ENCODE data around the gene TMCO1.

TMCO1 gene

GRCh38 chr1:165688046-165688445, 80.6 kb downstream of the TMCO1 start:
- no peak overlapping the region for H2BK12ac ChIP-seq (ENCODE audit: low read length)
- no peak overlapping the region for H2AK5ac ChIP-seq (ENCODE audit: low read length)
- H3K36me3 ChIP-seq (ENCODE audit: control insufficient read depth in 1 of 2, insufficient read depth in 2 of 2, low read length in 2 of 2): peaks cover 3 to 5% of the 10 kb centered on the region in 2 experiments
- WGBS (ENCODE audit: extremely low coverage, insufficient coverage, insufficient read length): no CpG with 5 or more reads among the region's 5 CpGs
- no peak overlapping the region for H3K27ac ChIP-seq (ENCODE audit: low read depth, low read length)
- H3K27me3 ChIP-seq (ENCODE audit: insufficient read depth, low read length): no peaks in the 10 kb centered on the region
- H2BK5ac ChIP-seq (ENCODE audit: low read depth, low read length, poor library complexity): no peak overlapping the region
- no peaks in the 10 kb centered on the region for H3K79me2 ChIP-seq (ENCODE audit: control insufficient read depth, insufficient read depth, low read length, poor library complexity)
- H3K4me2 ChIP-seq (ENCODE audit: low read length): no peak overlapping the region
- H3K9ac ChIP-seq (ENCODE audit: low read length): no peak overlapping the region
- H3K4me1 ChIP-seq (ENCODE audit: control insufficient read depth in 1 of 2, insufficient read depth in 2 of 2, low read length in 2 of 2): no peaks in the 10 kb centered on the region
- H2AFZ ChIP-seq (ENCODE audit: insufficient read depth, low read length, poor library complexity): no peak overlapping the region
- H3K79me1 ChIP-seq (ENCODE audit: low read length): no peaks in the 10 kb centered on the region
- H2BK120ac ChIP-seq (ENCODE audit: insufficient read depth, low read length, poor library complexity): no peak overlapping the region
- no peak overlapping the region for H3K23ac ChIP-seq (ENCODE audit: low read length)
- H4K91ac ChIP-seq (ENCODE audit: low read depth, low read length): no peak overlapping the region
- H3K4ac ChIP-seq (ENCODE audit: low read depth, low read length): no peak overlapping the region
- DNase-seq: no peak
- H3K14ac ChIP-seq (ENCODE audit: low read length): no peak overlapping the region
- no peak overlapping the region for H3K18ac ChIP-seq (ENCODE audit: low read length)
- H4K8ac ChIP-seq (ENCODE audit: low read depth, low read length): no peak overlapping the region
- no peak overlapping the region for H4K12ac ChIP-seq (ENCODE audit: low read depth, low read length)
- no peak overlapping the region for H3K4me3 ChIP-seq (ENCODE audit: low read depth, low read length)
- H3K9me3 ChIP-seq (ENCODE audit: insufficient read depth, low read depth, low read length): peaks cover 5% of the 10 kb centered on the region

GRCh38 chr1:165686971-165687433, 81.7 kb downstream of the TMCO1 start:
- Histone ChIP-seq H3K4me1 (ENCODE audit: control insufficient read depth in 1 of 2, insufficient read depth in 2 of 2, low read length in 2 of 2) (no peaks in the 10 kb centered on the region), H3K79me2 (ENCODE audit: control insufficient read depth, insufficient read depth, low read length, poor library complexity) (no peaks in the 10 kb centered on the region), H3K27me3 (ENCODE audit: insufficient read depth, low read length) (no peaks in the 10 kb centered on the region), H3K23ac (ENCODE audit: low read length) (no peak overlapping the region), H2BK5ac (ENCODE audit: low read depth, low read length, poor library complexity) (no peak overlapping the region), H4K8ac (ENCODE audit: low read depth, low read length) (no peak overlapping the region), H3K4me2 (ENCODE audit: low read length) (no peak overlapping the region), H2AK5ac (ENCODE audit: low read length) (no peak overlapping the region), H2AFZ (ENCODE audit: insufficient read depth, low read length, poor library complexity) (no peak overlapping the region), H2BK120ac (ENCODE audit: insufficient read depth, low read length, poor library complexity) (no peak overlapping the region), H3K4me3 (ENCODE audit: low read depth, low read length) (no peak overlapping the region), H4K12ac (ENCODE audit: low read depth, low read length) (no peak overlapping the region), H4K91ac (ENCODE audit: low read depth, low read length) (no peak overlapping the region), H3K9me3 (ENCODE audit: insufficient read depth, low read depth, low read length) (peaks cover 7% of the 10 kb centered on the region), H3K14ac (ENCODE audit: low read length) (no peak overlapping the region), H3K79me1 (ENCODE audit: low read length) (no peaks in the 10 kb centered on the region), H2BK12ac (ENCODE audit: low read length) (no peak overlapping the region), H3K9ac (ENCODE audit: low read length) (no peak overlapping the region), H3K36me3 (ENCODE audit: control insufficient read depth in 1 of 2, insufficient read depth in 2 of 2, low read length in 2 of 2) (peaks cover 8 to 9% of the 10 kb centered on the region in 2 experiments), H3K18ac (ENCODE audit: low read length) (no peak overlapping the region), H3K4ac (ENCODE audit: low read depth, low read length) (no peak overlapping the region), H3K27ac (ENCODE audit: low read depth, low read length) (no peak overlapping the region)
- DNase-seq: no peak
- no CpG with 5 or more reads among the region's 2 CpGs for WGBS (ENCODE audit: extremely low coverage, insufficient coverage, insufficient read length)

GRCh38 chr1:165686121-165686970, 82.3 kb downstream of the TMCO1 start:
- no peak overlapping the region for H2AK5ac ChIP-seq (ENCODE audit: low read length)
- H3K79me2 ChIP-seq (ENCODE audit: control insufficient read depth, insufficient read depth, low read length, poor library complexity): no peaks in the 10 kb centered on the region
- H4K8ac ChIP-seq (ENCODE audit: low read depth, low read length): no peak overlapping the region
- H3K14ac ChIP-seq (ENCODE audit: low read length): no peak overlapping the region
- no peak overlapping the region for H3K23ac ChIP-seq (ENCODE audit: low read length)
- no peak overlapping the region for H3K4me2 ChIP-seq (ENCODE audit: low read length)
- no peak overlapping the region for H3K4ac ChIP-seq (ENCODE audit: low read depth, low read length)
- H2AFZ ChIP-seq (ENCODE audit: insufficient read depth, low read length, poor library complexity): no peak overlapping the region
- no peak overlapping the region for H3K27ac ChIP-seq (ENCODE audit: low read depth, low read length)
- H3K9me3 ChIP-seq (ENCODE audit: insufficient read depth, low read depth, low read length): peaks cover 7% of the 10 kb centered on the region
- no peaks in the 10 kb centered on the region for H3K27me3 ChIP-seq (ENCODE audit: insufficient read depth, low read length)
- H2BK12ac ChIP-seq (ENCODE audit: low read length): no peak overlapping the region
- no peak overlapping the region for H4K12ac ChIP-seq (ENCODE audit: low read depth, low read length)
- H3K18ac ChIP-seq (ENCODE audit: low read length): no peak overlapping the region
- no peaks in the 10 kb centered on the region for H3K79me1 ChIP-seq (ENCODE audit: low read length)
- DNase-seq: no peak
- no peak overlapping the region for H2BK5ac ChIP-seq (ENCODE audit: low read depth, low read length, poor library complexity)
- H3K4me1 ChIP-seq (ENCODE audit: control insufficient read depth in 1 of 2, insufficient read depth in 2 of 2, low read length in 2 of 2): no peaks in the 10 kb centered on the region
- no peak overlapping the region for H3K4me3 ChIP-seq (ENCODE audit: low read depth, low read length)
- peaks cover 9 to 11% of the 10 kb centered on the region in 2 experiments for H3K36me3 ChIP-seq (ENCODE audit: control insufficient read depth in 1 of 2, insufficient read depth in 2 of 2, low read length in 2 of 2)
- no peak overlapping the region for H2BK120ac ChIP-seq (ENCODE audit: insufficient read depth, low read length, poor library complexity)
- H3K9ac ChIP-seq (ENCODE audit: low read length): no peak overlapping the region
- H4K91ac ChIP-seq (ENCODE audit: low read depth, low read length): no peak overlapping the region
- WGBS (ENCODE audit: extremely low coverage, insufficient coverage, insufficient read length): no CpG with 5 or more reads among the region's 6 CpGs

GRCh38 chr1:165683848-165684485, 84.7 kb downstream of the TMCO1 start:
- Histone ChIP-seq H4K12ac (ENCODE audit: low read depth, low read length) (no peak overlapping the region), H3K36me3 (ENCODE audit: control insufficient read depth in 1 of 2, insufficient read depth in 2 of 2, low read length in 2 of 2) (peaks cover 7 to 11% of the 10 kb centered on the region in 2 experiments), H3K18ac (ENCODE audit: low read length) (no peak overlapping the region), H3K9ac (ENCODE audit: low read length) (no peak overlapping the region), H3K14ac (ENCODE audit: low read length) (no peak overlapping the region), H3K23ac (ENCODE audit: low read length) (no peak overlapping the region), H4K91ac (ENCODE audit: low read depth, low read length) (no peak overlapping the region), H3K27me3 (ENCODE audit: insufficient read depth, low read length) (no peaks in the 10 kb centered on the region), H2BK5ac (ENCODE audit: low read depth, low read length, poor library complexity) (no peak overlapping the region), H3K79me2 (ENCODE audit: control insufficient read depth, insufficient read depth, low read length, poor library complexity) (no peaks in the 10 kb centered on the region), H2BK120ac (ENCODE audit: insufficient read depth, low read length, poor library complexity) (no peak overlapping the region), H3K4me1 (ENCODE audit: control insufficient read depth in 1 of 2, insufficient read depth in 2 of 2, low read length in 2 of 2) (no peaks in the 10 kb centered on the region), H4K8ac (ENCODE audit: low read depth, low read length) (no peak overlapping the region), H3K27ac (ENCODE audit: low read depth, low read length) (no peak overlapping the region), H3K79me1 (ENCODE audit: low read length) (no peaks in the 10 kb centered on the region), H3K4me2 (ENCODE audit: low read length) (no peak overlapping the region), H2BK12ac (ENCODE audit: low read length) (no peak overlapping the region), H3K4ac (ENCODE audit: low read depth, low read length) (no peak overlapping the region), H3K9me3 (ENCODE audit: insufficient read depth, low read depth, low read length) (peaks cover 2% of the 10 kb centered on the region), H2AK5ac (ENCODE audit: low read length) (no peak overlapping the region), H3K4me3 (ENCODE audit: low read depth, low read length) (no peak overlapping the region), H2AFZ (ENCODE audit: insufficient read depth, low read length, poor library complexity) (no peak overlapping the region)
- WGBS (ENCODE audit: extremely low coverage, insufficient coverage, insufficient read length): no CpG with 5 or more reads among the region's 1 CpG
- DNase-seq: no peak
